ENCODE results near the gene CHMP1A. TPM values are rescaled to one million over a fixed set of nuclear protein-coding genes. Genes with fewer than 3 reads are reported as not detected.

The CHMP1A gene
- total RNA-seq, 1 experiment from 2014 or later, result 159 TPM

DNA sequence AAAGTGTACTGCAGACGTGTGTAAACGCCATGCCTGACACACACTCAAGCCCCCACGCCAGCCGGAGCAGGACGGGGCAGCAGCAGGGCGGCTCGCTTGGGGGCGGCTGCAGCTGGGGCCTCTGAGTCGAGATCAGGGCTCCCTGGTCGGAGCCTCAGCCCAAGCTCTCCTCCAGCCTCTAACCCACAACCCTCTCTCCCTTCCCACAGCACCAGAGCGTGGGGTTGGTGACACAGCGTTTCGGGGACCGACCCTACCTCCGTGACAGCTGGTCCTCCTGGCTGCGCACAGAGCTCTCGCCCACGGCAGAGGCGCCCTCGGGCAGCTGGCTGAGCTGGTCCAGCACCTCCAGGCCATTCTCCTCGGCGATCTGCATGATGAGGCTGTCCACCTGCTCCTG is 11.2 kb downstream of the CHMP1A start:
- CTCF ChIA-PET, result no interaction called here
- H3K4me1 Mint-ChIP-seq (ENCODE audit: low read depth, unreplicated experiment), result peaks cover under 1% of the 10 kb centered on the region
- H3K36me3 ChIP-seq (ENCODE audit: control insufficient read depth, insufficient read depth, low read length), result peaks cover 15% of the 10 kb centered on the region

DNA sequence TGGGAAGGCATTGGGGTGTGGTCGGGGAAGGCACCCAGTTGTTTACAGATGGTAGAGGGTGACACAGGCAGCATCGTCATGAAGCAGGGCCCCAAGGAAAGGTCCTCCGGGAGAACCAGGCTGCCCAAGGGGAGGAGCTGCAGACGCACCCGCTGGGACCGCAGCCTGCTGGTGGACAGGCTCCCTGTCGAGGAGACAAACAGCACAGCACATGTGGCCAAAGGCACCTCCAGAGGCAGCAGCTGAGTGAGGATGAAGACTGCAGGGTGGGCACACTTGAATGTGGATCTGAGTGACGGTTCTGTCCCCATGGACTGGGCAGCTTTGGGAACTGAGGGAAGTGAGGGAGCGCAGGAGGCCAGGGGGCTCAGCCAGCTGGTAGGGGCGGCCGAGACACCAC is 12.4 kb downstream of the CHMP1A start:
- H3K36me3 ChIP-seq (ENCODE audit: control insufficient read depth, insufficient read depth, low read length), result peaks cover 15% of the 10 kb centered on the region
- TF ChIP-seq, protein P1, sequence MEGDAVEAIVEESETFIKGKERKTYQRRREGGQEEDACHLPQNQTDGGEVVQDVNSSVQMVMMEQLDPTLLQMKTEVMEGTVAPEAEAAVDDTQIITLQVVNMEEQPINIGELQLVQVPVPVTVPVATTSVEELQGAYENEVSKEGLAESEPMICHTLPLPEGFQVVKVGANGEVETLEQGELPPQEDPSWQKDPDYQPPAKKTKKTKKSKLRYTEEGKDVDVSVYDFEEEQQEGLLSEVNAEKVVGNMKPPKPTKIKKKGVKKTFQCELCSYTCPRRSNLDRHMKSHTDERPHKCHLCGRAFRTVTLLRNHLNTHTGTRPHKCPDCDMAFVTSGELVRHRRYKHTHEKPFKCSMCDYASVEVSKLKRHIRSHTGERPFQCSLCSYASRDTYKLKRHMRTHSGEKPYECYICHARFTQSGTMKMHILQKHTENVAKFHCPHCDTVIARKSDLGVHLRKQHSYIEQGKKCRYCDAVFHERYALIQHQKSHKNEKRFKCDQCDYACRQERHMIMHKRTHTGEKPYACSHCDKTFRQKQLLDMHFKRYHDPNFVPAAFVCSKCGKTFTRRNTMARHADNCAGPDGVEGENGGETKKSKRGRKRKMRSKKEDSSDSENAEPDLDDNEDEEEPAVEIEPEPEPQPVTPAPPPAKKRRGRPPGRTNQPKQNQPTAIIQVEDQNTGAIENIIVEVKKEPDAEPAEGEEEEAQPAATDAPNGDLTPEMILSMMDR (IDR thresholded peaks at IDR 0.05; ENCODE audit: insufficient read depth in 1 of 2, low read depth in 1 of 2, low read length in 1 of 2, severe bottlenecking in 1 of 2, unreplicated experiment in 1 of 2), result no peak
- no TSS peak for BruUV-seq (replicated peaks)
- no peaks in the 10 kb centered on the region for H3K27me3 ChIP-seq (replicated peaks; ENCODE audit: control insufficient read depth, insufficient read depth, low read length)
- Mint-ChIP-seq H3K4me3 (ENCODE audit: unreplicated experiment) (no peak overlapping the region), H3K9me3 (ENCODE audit: unreplicated experiment) (no peaks in the 10 kb centered on the region), H3K36me3 (ENCODE audit: insufficient read depth, unreplicated experiment) (peaks cover 80% of the 10 kb centered on the region), H3K4me1 (ENCODE audit: low read depth, unreplicated experiment) (peaks cover 8% of the 10 kb centered on the region), H3K27ac (ENCODE audit: unreplicated experiment) (no peak overlapping the region), H3K27me3 (ENCODE audit: insufficient read depth, unreplicated experiment) (no peaks in the 10 kb centered on the region)
- H3K4me3 ChIP-seq (ENCODE audit: low read depth, low read length), result no peak overlapping the region
- H3K9me3 ChIP-seq, result no peaks in the 10 kb centered on the region
- H3K4me1 ChIP-seq, result no peaks in the 10 kb centered on the region
- POLR2A ChIA-PET, result no interaction called here
- intact Hi-C loops (cut with micrococcal nuclease; ENCODE audit: unreplicated experiment), result no loop called here
- CTCF ChIA-PET, result interaction anchor here (0.9 kb wide), 1 partner anchor 30 kb away, joined by 4 read pairs; no protein-coding TSS in a partner anchor
- DNase-seq, result no peak

More for the DNA sequence above, 11.2 kb downstream of the CHMP1A start:
- no peak overlapping the region for H3K4me3 ChIP-seq (ENCODE audit: low read depth, low read length)
- H3K27me3 ChIP-seq (replicated peaks; ENCODE audit: control insufficient read depth, insufficient read depth, low read length), result no peaks in the 10 kb centered on the region
- no peak overlapping the region for H3K27ac Mint-ChIP-seq (ENCODE audit: unreplicated experiment)
- no TSS peak for BruUV-seq (replicated peaks)
- DNase-seq, result no peak
- TF ChIP-seq, protein P1 (IDR thresholded peaks at IDR 0.05; ENCODE audit: insufficient read depth in 1 of 2, low read depth in 1 of 2, low read length in 1 of 2, severe bottlenecking in 1 of 2, unreplicated experiment in 1 of 2), result no peak
- POLR2A ChIA-PET, result no interaction called here
- no peak overlapping the region for H3K4me3 Mint-ChIP-seq (ENCODE audit: unreplicated experiment)
- H3K9me3 Mint-ChIP-seq (ENCODE audit: unreplicated experiment), result no peaks in the 10 kb centered on the region
- no peaks in the 10 kb centered on the region for H3K9me3 ChIP-seq
- no peaks in the 10 kb centered on the region for H3K27me3 Mint-ChIP-seq (ENCODE audit: insufficient read depth, unreplicated experiment)
- no peaks in the 10 kb centered on the region for H3K4me1 ChIP-seq
- intact Hi-C loops (cut with micrococcal nuclease; ENCODE audit: unreplicated experiment), result no loop called here
- peaks cover 86% of the 10 kb centered on the region for H3K36me3 Mint-ChIP-seq (ENCODE audit: insufficient read depth, unreplicated experiment)

DNA sequence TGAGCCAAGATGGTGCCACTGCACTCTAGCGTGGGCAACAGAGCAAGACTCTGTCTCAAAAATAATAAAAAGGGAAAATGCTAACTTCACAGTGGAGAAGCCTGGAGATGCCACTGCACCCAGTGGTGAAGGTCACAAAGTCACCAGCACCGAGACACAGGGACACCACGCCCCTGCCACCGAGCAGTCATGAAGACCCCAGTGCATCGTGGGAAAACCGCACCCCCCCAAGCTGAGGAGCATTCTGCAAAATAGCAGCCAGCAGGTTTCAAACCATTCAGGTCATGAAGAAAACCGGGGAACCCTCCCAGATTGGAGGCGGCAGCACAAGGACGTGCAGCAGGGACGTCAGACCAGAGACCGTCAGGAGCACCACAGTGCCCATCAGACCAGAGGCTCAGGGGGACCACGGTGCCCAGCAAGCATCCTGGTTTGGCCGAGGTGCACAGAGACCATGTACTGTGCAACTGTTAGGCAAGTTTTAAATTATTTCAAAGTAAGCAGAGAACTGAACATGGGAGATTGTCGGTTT is 13.7 kb downstream of the CHMP1A start:
- intact Hi-C loops (cut with micrococcal nuclease; ENCODE audit: unreplicated experiment), result no loop called here
- H3K27me3 Mint-ChIP-seq (ENCODE audit: insufficient read depth, unreplicated experiment), result no peaks in the 10 kb centered on the region
- Histone ChIP-seq H3K4me3 (ENCODE audit: low read depth, low read length) (no peak overlapping the region), H3K9me3 (no peaks in the 10 kb centered on the region), H3K27me3 (replicated peaks; ENCODE audit: control insufficient read depth, insufficient read depth, low read length) (no peaks in the 10 kb centered on the region), H3K4me1 (no peaks in the 10 kb centered on the region), H3K36me3 (ENCODE audit: control insufficient read depth, insufficient read depth, low read length) (peaks cover 13% of the 10 kb centered on the region)
- peaks cover 8% of the 10 kb centered on the region for H3K4me1 Mint-ChIP-seq (ENCODE audit: low read depth, unreplicated experiment)
- H3K27ac Mint-ChIP-seq (ENCODE audit: unreplicated experiment), result no peak overlapping the region
- peaks cover 77% of the 10 kb centered on the region for H3K36me3 Mint-ChIP-seq (ENCODE audit: insufficient read depth, unreplicated experiment)
- ChIA-PET CTCF (no interaction called here), POLR2A (no interaction called here)
- no TSS peak for BruUV-seq (replicated peaks)
- no peak for DNase-seq
- no peak overlapping the region for H3K4me3 Mint-ChIP-seq (ENCODE audit: unreplicated experiment)
- TF ChIP-seq, protein P1 (IDR thresholded peaks at IDR 0.05; ENCODE audit: insufficient read depth in 1 of 2, low read depth in 1 of 2, low read length in 1 of 2, severe bottlenecking in 1 of 2, unreplicated experiment in 1 of 2), result no peak
- H3K9me3 Mint-ChIP-seq (ENCODE audit: unreplicated experiment), result no peaks in the 10 kb centered on the region

All from Caco-2 (cell line).